HUES64 (cell line): Measurements from ENCODE around the gene NINJ2.
A peak's percentile ranks its signal among the peaks of the same experiment; 100 is the strongest.

Experiments used
- H3K27ac ChIP-seq: 2 replicates; pipeline ENCODE4 v1.7.0; 2013; ENCODE audit warnings: low read depth, low read length, inconsistent platforms
- H3K27me3 ChIP-seq: 2 replicates; pipeline ENCODE4 v1.6.1; 2013; ENCODE audit warnings: mild to moderate bottlenecking, low read length; ENCODE audit not compliant: insufficient read depth
- H3K36me3 ChIP-seq: 2 replicates; pipeline ENCODE4 v1.6.1; 2013; ENCODE audit warnings: mild to moderate bottlenecking, low read length; ENCODE audit not compliant: insufficient read depth
- H3K4me1 ChIP-seq: 2 replicates; pipeline ENCODE4 v1.6.1; 2013; ENCODE audit warnings: mild to moderate bottlenecking, low read length, moderate library complexity; ENCODE audit not compliant: insufficient read depth
- H3K4me3 ChIP-seq: 2 replicates; pipeline ENCODE4 v1.5.1; 2013; ENCODE audit warnings: mild to moderate bottlenecking, low read length, moderate library complexity
- H3K9ac ChIP-seq: 2 replicates; pipeline ENCODE4 v1.6.1; 2013; ENCODE audit warnings: mild to moderate bottlenecking, low read depth, low read length
- H3K9me3 ChIP-seq: 2 replicates; pipeline ENCODE4 v1.6.1; 2013; ENCODE audit warnings: low read depth, low read length; ENCODE audit not compliant: insufficient read depth
- WGBS: fragments of 150-250, 120-280 bp; methylation state at CpG from one replicate; pipeline ENCODE4 v1.1.7; 2013; ENCODE audit warnings: missing lambda C conversion rate; 5-methylcytosine and 5-hydroxymethylcytosine counted together

Gene NINJ2

GRCh38 chr12:542395-543113, 120.7 kb downstream of the NINJ2 start:
- Histone ChIP-seq H3K4me1 (peaks cover 30% of the 10 kb centered on the region), H3K27ac (peak overlapping the region; percentile 39; the same call in 1 of the 2 replicates)
- 58% methylated on average over 8 of the region's 8 CpGs for WGBS

GRCh38 chr12:541676-542324, 121.4 kb downstream of the NINJ2 start:
- Histone ChIP-seq H3K27me3 (peaks cover 6% of the 10 kb centered on the region; the same call in 1 of the 2 replicates), H3K9ac (no peak overlapping the region), H3K27ac (peak overlapping the region; percentile 55), H3K36me3 (no peaks in the 10 kb centered on the region), H3K9me3 (no peaks in the 10 kb centered on the region), H3K4me1 (peaks cover 31% of the 10 kb centered on the region), H3K4me3 (no peak overlapping the region)
- WGBS: 54% methylated on average over 7 of the region's 9 CpGs

More at GRCh38 chr12:542395-543113, 120.7 kb downstream of the NINJ2 start:
- Histone ChIP-seq H3K27me3 (peaks cover 6% of the 10 kb centered on the region; the same call in 1 of the 2 replicates), H3K9me3 (no peaks in the 10 kb centered on the region), H3K4me3 (no peak overlapping the region), H3K9ac (no peak overlapping the region), H3K36me3 (no peaks in the 10 kb centered on the region)

- no peak overlapping the region for H3K27ac ChIP-seq
- 88% methylated on average over 18 of the region's 18 CpGs for WGBS
- H3K36me3 ChIP-seq: no peaks in the 10 kb centered on the region
- H3K9ac ChIP-seq: no peak overlapping the region
- no peak overlapping the region for H3K4me3 ChIP-seq
- no peaks in the 10 kb centered on the region for H3K27me3 ChIP-seq
- H3K4me1 ChIP-seq: peaks cover 34% of the 10 kb centered on the region
- no peaks in the 10 kb centered on the region for H3K9me3 ChIP-seq
Observed at GRCh38 chr12:539540-540310, 123.5 kb downstream of the NINJ2 start.

GRCh38 chr12:538731-539539, 124.3 kb downstream of the NINJ2 start:
- no peaks in the 10 kb centered on the region for H3K9me3 ChIP-seq

GRCh38 chr12:537772-538171, 125.5 kb downstream of the NINJ2 start:
- H3K9ac ChIP-seq: no peak overlapping the region
- WGBS: 86% methylated on average over 2 of the region's 4 CpGs

More at GRCh38 chr12:538731-539539, 124.3 kb downstream of the NINJ2 start:
- no peak overlapping the region for H3K9ac ChIP-seq
- H3K27me3 ChIP-seq: no peaks in the 10 kb centered on the region
- H3K36me3 ChIP-seq: no peaks in the 10 kb centered on the region
- 92% methylated on average over 10 of the region's 10 CpGs for WGBS
- H3K27ac ChIP-seq: no peak overlapping the region
- H3K4me3 ChIP-seq: no peak overlapping the region
- H3K4me1 ChIP-seq: peaks cover 34% of the 10 kb centered on the region

GRCh38 chr12:536751-537245, 126.4 kb downstream of the NINJ2 start:
- H3K4me1 ChIP-seq: peaks cover 23% of the 10 kb centered on the region
- no peaks in the 10 kb centered on the region for H3K27me3 ChIP-seq
- 100% methylated on average over 3 of the region's 3 CpGs for WGBS
- H3K27ac ChIP-seq: no peak overlapping the region
- H3K36me3 ChIP-seq: no peaks in the 10 kb centered on the region
- no peaks in the 10 kb centered on the region; the same call in 1 of the 2 replicates for H3K9me3 ChIP-seq
- no peak overlapping the region for H3K4me3 ChIP-seq
- no peak overlapping the region for H3K9ac ChIP-seq

More at GRCh38 chr12:537772-538171, 125.5 kb downstream of the NINJ2 start:
- no peak overlapping the region for H3K27ac ChIP-seq
- H3K36me3 ChIP-seq: no peaks in the 10 kb centered on the region
- no peaks in the 10 kb centered on the region for H3K9me3 ChIP-seq
- H3K27me3 ChIP-seq: no peaks in the 10 kb centered on the region
- no peak overlapping the region for H3K4me3 ChIP-seq
- H3K4me1 ChIP-seq: peaks cover 32% of the 10 kb centered on the region

- Histone ChIP-seq H3K4me3 (no peak overlapping the region), H3K9ac (no peak overlapping the region), H3K9me3 (peaks cover 4% of the 10 kb centered on the region; the same call in 1 of the 2 replicates), H3K36me3 (no peaks in the 10 kb centered on the region), H3K27ac (no peak overlapping the region), H3K27me3 (no peaks in the 10 kb centered on the region), H3K4me1 (peaks cover 15% of the 10 kb centered on the region)
- WGBS: 87% methylated on average over 7 of the region's 7 CpGs
Observed at GRCh38 chr12:535396-535795, 127.8 kb downstream of the NINJ2 start.

- Histone ChIP-seq H3K27me3 (no peaks in the 10 kb centered on the region), H3K9ac (no peak overlapping the region)
- WGBS: 92% methylated on average over 14 of the region's 14 CpGs
Observed at GRCh38 chr12:534216-534615, 129.0 kb downstream of the NINJ2 start.

GRCh38 chr12:533718-534117, 129.5 kb downstream of the NINJ2 start:
- Histone ChIP-seq H3K9me3 (peaks cover 14% of the 10 kb centered on the region; the same call in 1 of the 2 replicates), H3K4me1 (peaks cover 9% of the 10 kb centered on the region), H3K27me3 (no peaks in the 10 kb centered on the region), H3K9ac (no peak overlapping the region), H3K36me3 (no peaks in the 10 kb centered on the region), H3K4me3 (no peak overlapping the region), H3K27ac (no peak overlapping the region)
- 93% methylated on average over 14 of the region's 14 CpGs for WGBS

More at GRCh38 chr12:534216-534615, 129.0 kb downstream of the NINJ2 start:
- H3K27ac ChIP-seq: no peak overlapping the region
- H3K4me1 ChIP-seq: peaks cover 9% of the 10 kb centered on the region
- H3K4me3 ChIP-seq: no peak overlapping the region
- H3K9me3 ChIP-seq: peaks cover 11% of the 10 kb centered on the region; the same call in 1 of the 2 replicates
- H3K36me3 ChIP-seq: no peaks in the 10 kb centered on the region

- Histone ChIP-seq H3K9ac (no peak overlapping the region), H3K9me3 (peaks cover 14% of the 10 kb centered on the region; the same call in 1 of the 2 replicates), H3K27me3 (no peaks in the 10 kb centered on the region), H3K4me3 (no peak overlapping the region), H3K27ac (no peak overlapping the region), H3K36me3 (no peaks in the 10 kb centered on the region), H3K4me1 (peaks cover 9% of the 10 kb centered on the region)
- 90% methylated on average over 9 of the region's 9 CpGs for WGBS
Observed at GRCh38 chr12:532908-533565, 130.2 kb downstream of the NINJ2 start.
